GM11168 (cell line): ENCODE results near the gene GNAZ.

Experiments used
- in situ Hi-C: fragments of 300-500 bp; cut with MboI; formaldehyde crosslinking; loops from one replicate; pipeline ENCODE4 v1.12.0; 2022; ENCODE audit warnings: low sequenced_read_pairs; ENCODE audit not compliant: unreplicated experiment

The GNAZ gene

GRCh38 chr22:23075050-23075449 is 4.7 kb downstream of the GNAZ start:
- in situ Hi-C loops: no loop called here

- in situ Hi-C loops: no loop called here
These were observed 5.4 kb downstream of the GNAZ start for GRCh38 chr22:23075525-23076216.

- in situ Hi-C loops: no loop called here
These were observed 6.7 kb downstream of the GNAZ start for GRCh38 chr22:23076896-23077572.

- in situ Hi-C loops: no loop called here
These were observed 7.5 kb downstream of the GNAZ start for GRCh38 chr22:23077627-23078461.

- in situ Hi-C loops: no loop called here
These were observed 8.1 kb downstream of the GNAZ start for GRCh38 chr22:23078462-23078787.

GRCh38 chr22:23079240-23079768 is 9.0 kb downstream of the GNAZ start:
- in situ Hi-C loops: no loop called here

- in situ Hi-C loops: no loop called here
These were observed 9.6 kb downstream of the GNAZ start for GRCh38 chr22:23079814-23080521.

- in situ Hi-C loops: no loop called here
These were observed 10.4 kb downstream of the GNAZ start for GRCh38 chr22:23080613-23081290.

- in situ Hi-C loops: no loop called here
These were observed 12.4 kb downstream of the GNAZ start for GRCh38 chr22:23082534-23083314.

- in situ Hi-C loops: no loop called here
These were observed 13.1 kb downstream of the GNAZ start for GRCh38 chr22:23083315-23084021.

GRCh38 chr22:23084453-23085350 is 14.4 kb downstream of the GNAZ start:
- in situ Hi-C loops: no loop called here

- in situ Hi-C loops: no loop called here
These were observed 15.0 kb downstream of the GNAZ start for GRCh38 chr22:23085351-23085671.

GRCh38 chr22:23085785-23086184 is 15.5 kb downstream of the GNAZ start:
- in situ Hi-C loops: no loop called here

GRCh38 chr22:23086263-23086662 is 15.9 kb downstream of the GNAZ start:
- in situ Hi-C loops: no loop called here

GRCh38 chr22:23086787-23087186 is 16.5 kb downstream of the GNAZ start:
- in situ Hi-C loops: no loop called here

GRCh38 chr22:23088199-23088604 is 17.9 kb downstream of the GNAZ start:
- in situ Hi-C loops: no loop called here

GRCh38 chr22:23089010-23089409 is 18.7 kb downstream of the GNAZ start:
- in situ Hi-C loops: no loop called here
